ENCODE results near the gene ZNF329. TPM values are rescaled to one million over a fixed set of nuclear protein-coding genes. Genes with fewer than 3 reads are reported as not detected.
A peak's percentile ranks its signal among the peaks of the same experiment; 100 is the strongest.

The ZNF329 gene
- total and polyA plus RNA-seq, 9 of the 15 experiments (the other 6 are each of a cell fraction or from before 2014, with no cell fraction given): 0.21 to 3.6 (median 2.2) TPM

GRCh38 chr19:58097781-58098681, 52.6 kb downstream of the ZNF329 start, which contains the start of gene ZSCAN18 (continued):
- TF ChIP-seq ZNF280B (CRISPR knock-in tag; IDR thresholded peaks at IDR 0.05): no peak
- no peak for TF ChIP-seq ILF3 (IDR thresholded peaks at IDR 0.05; ENCODE audit: borderline replicate concordance)
- no peak for TF ChIP-seq ZBTB43 (CRISPR knock-in tag; IDR thresholded peaks at IDR 0.05)
- peak; percentile 64; a peak in 2 of 4 replicates for TF ChIP-seq MAZ (CRISPR knock-in tag; conservative IDR thresholded peaks at IDR 0.05 in 1 of 2, IDR thresholded peaks at IDR 0.05 in 1 of 2)
- TF ChIP-seq GTF2F1 (IDR thresholded peaks at IDR 0.05; ENCODE audit: low read depth, low read length): no peak
- TF ChIP-seq ZNF239 (CRISPR knock-in tag; IDR thresholded peaks at IDR 0.05): no peak
- TF ChIP-seq BRD9 (IDR thresholded peaks at IDR 0.05; ENCODE audit: low read depth, partially characterized antibody): no peak
- no peak for TF ChIP-seq HOXB6 (CRISPR knock-in tag; IDR thresholded peaks at IDR 0.05; ENCODE audit: borderline replicate concordance)
- no peak for TF ChIP-seq ZNF707 (CRISPR knock-in tag; conservative IDR thresholded peaks at IDR 0.05)
- TF ChIP-seq REST (IDR thresholded peaks at IDR 0.05; ENCODE audit: borderline replicate concordance): peak; percentile 90
- TF ChIP-seq REST (CRISPR knock-in tag; IDR thresholded peaks at IDR 0.05; ENCODE audit: low read depth): no peak
- no peak for TF ChIP-seq LEF1 (IDR thresholded peaks at IDR 0.05)

Data from K562 (cell line).